OCI-LY1 (cell line): ENCODE results near the gene SSRP1.

Source experiments
- H2AFZ ChIP-seq: fragments of 200-600 bp; sonication (generic), shearing (Covaris generic); 2 replicates; pipeline ENCODE4 v1.6.0; 2014; ENCODE audit warnings: antibody characterized with exemption, mild to moderate bottlenecking, low read length
- H3F3A ChIP-seq: fragments of 200-600 bp; sonication (generic), shearing (Covaris generic); 2 replicates; pipeline ENCODE4 v1.6.0; 2014; ENCODE audit warnings: mild to moderate bottlenecking, antibody characterized with exemption, low read length, moderate library complexity; ENCODE audit not compliant: insufficient read depth
- H3K27ac ChIP-seq: fragments of 200-600 bp; sonication (generic); 2 replicates; pipeline ENCODE4 v1.5.1; 2014; ENCODE audit warnings: low read length, mixed run types, mild to moderate bottlenecking, low read depth; ENCODE audit not compliant: poor library complexity, severe bottlenecking
- H3K27me3 ChIP-seq: fragments of 200-600 bp; sonication (generic); 2 replicates; pipeline ENCODE4 v1.6.0; 2014; ENCODE audit warnings: antibody characterized with exemption, mild to moderate bottlenecking, low read length, moderate library complexity; ENCODE audit not compliant: insufficient read depth
- H3K36me3 ChIP-seq: fragments of 200-600 bp; sonication (generic); 2 replicates; pipeline ENCODE4 v1.6.1; 2014; ENCODE audit warnings: mild to moderate bottlenecking, antibody characterized with exemption, low read length, moderate library complexity, mixed read lengths; ENCODE audit not compliant: insufficient read depth
- H3K4me1 ChIP-seq: fragments of 200-600 bp; sonication (generic); 2 replicates; pipeline ENCODE4 v1.5.1; 2014; ENCODE audit warnings: mild to moderate bottlenecking, low read length, moderate library complexity; ENCODE audit not compliant: insufficient read depth, severe bottlenecking
- H3K4me2 ChIP-seq: fragments of 200-600 bp; sonication (generic), shearing (Covaris generic); 2 replicates; pipeline ENCODE4 v1.6.1; 2014; ENCODE audit warnings: low read length
- H3K4me3 ChIP-seq: fragments of 200-600 bp; sonication (generic); 2 replicates; pipeline ENCODE4 v1.5.1; 2014; ENCODE audit warnings: low read length, low read depth, mild to moderate bottlenecking, mixed read lengths; ENCODE audit not compliant: poor library complexity, severe bottlenecking
- H3K79me2 ChIP-seq: fragments of 200-600 bp; shearing (Covaris generic); 2 replicates; pipeline ENCODE4 v1.6.1; 2016; ENCODE audit warnings: mixed run types, low read length, mixed read lengths; ENCODE audit not compliant: insufficient read depth
- H3K9ac ChIP-seq: fragments of 200-600 bp; sonication (generic), shearing (Covaris generic); 2 replicates; pipeline ENCODE4 v1.6.1; 2014; ENCODE audit warnings: mild to moderate bottlenecking, low read length, mixed read lengths
- H3K9me2 ChIP-seq: fragments of 200-600 bp; sonication (generic), shearing (Covaris generic); 2 replicates; pipeline ENCODE4 v1.6.1; 2014; ENCODE audit warnings: low read depth, mild to moderate bottlenecking, low read length, mixed read lengths
- H3K9me3 ChIP-seq: fragments of 200-600 bp; shearing (Covaris generic); 2 replicates; pipeline ENCODE4 v1.6.1; 2014; ENCODE audit warnings: low read length, mixed read lengths
- H4K20me1 ChIP-seq: fragments of 200-600 bp; sonication (generic), shearing (Covaris generic); 2 replicates; pipeline ENCODE4 v1.6.0; 2016; ENCODE audit warnings: mild to moderate bottlenecking, low read length; ENCODE audit not compliant: insufficient read depth
- EZH2 ChIP-seq: fragments of 200-600 bp; sonication (generic), shearing (Covaris generic); IDR thresholded peaks from 2 replicates; pipeline ENCODE4 v1.8.0; 2017; ENCODE audit warnings: borderline replicate concordance, mixed run types, mild to moderate bottlenecking, antibody characterized with exemption, low read length, moderate library complexity, mixed read lengths
- TF ChIP-seq, protein P1 (sequence below): fragments of 200-600 bp; sonication (generic), shearing (Covaris generic); IDR thresholded peaks from 2 replicates; pipeline ENCODE4 v1.5.1; 2017; ENCODE audit warnings: mild to moderate bottlenecking, antibody characterized with exemption, low read length, moderate library complexity, mixed read lengths

The SSRP1 gene

DNA sequence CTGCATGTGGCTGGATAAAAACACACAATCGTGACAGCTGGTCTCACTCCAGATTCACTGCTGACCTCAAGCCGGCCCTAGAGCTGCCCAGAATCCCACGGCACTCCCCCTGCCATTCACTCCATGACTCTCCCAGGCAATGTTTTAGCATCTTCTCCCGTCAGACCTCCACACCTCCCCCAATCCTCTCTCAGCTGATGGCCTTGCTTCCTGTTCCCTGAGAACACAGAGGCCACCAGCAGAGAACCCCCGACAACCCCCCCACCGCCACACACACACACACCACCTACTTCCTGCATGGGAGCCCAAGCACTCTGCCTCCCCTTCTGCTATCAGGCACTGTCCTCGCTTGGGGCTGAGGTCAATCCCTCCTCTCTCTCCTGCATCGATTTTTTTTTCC is 20.2 kb downstream of the SSRP1 start:
- Histone ChIP-seq H3K36me3 (peaks cover 50% of the 10 kb centered on the region), H3K9me3 (no peaks in the 10 kb centered on the region), H3K27me3 (no peaks in the 10 kb centered on the region), H4K20me1 (no peaks in the 10 kb centered on the region), H3K9ac (no peak overlapping the region), H3K79me2 (no peaks in the 10 kb centered on the region), H3K27ac (no peak overlapping the region), H3F3A (no peaks in the 10 kb centered on the region), H3K4me1 (no peaks in the 10 kb centered on the region), H2AFZ (no peak overlapping the region), H3K4me3 (no peak overlapping the region), H3K4me2 (no peak overlapping the region), H3K9me2 (no peaks in the 10 kb centered on the region)
- TF ChIP-seq, protein P1, sequence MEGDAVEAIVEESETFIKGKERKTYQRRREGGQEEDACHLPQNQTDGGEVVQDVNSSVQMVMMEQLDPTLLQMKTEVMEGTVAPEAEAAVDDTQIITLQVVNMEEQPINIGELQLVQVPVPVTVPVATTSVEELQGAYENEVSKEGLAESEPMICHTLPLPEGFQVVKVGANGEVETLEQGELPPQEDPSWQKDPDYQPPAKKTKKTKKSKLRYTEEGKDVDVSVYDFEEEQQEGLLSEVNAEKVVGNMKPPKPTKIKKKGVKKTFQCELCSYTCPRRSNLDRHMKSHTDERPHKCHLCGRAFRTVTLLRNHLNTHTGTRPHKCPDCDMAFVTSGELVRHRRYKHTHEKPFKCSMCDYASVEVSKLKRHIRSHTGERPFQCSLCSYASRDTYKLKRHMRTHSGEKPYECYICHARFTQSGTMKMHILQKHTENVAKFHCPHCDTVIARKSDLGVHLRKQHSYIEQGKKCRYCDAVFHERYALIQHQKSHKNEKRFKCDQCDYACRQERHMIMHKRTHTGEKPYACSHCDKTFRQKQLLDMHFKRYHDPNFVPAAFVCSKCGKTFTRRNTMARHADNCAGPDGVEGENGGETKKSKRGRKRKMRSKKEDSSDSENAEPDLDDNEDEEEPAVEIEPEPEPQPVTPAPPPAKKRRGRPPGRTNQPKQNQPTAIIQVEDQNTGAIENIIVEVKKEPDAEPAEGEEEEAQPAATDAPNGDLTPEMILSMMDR: no peak
- TF ChIP-seq EZH2: no peak

DNA sequence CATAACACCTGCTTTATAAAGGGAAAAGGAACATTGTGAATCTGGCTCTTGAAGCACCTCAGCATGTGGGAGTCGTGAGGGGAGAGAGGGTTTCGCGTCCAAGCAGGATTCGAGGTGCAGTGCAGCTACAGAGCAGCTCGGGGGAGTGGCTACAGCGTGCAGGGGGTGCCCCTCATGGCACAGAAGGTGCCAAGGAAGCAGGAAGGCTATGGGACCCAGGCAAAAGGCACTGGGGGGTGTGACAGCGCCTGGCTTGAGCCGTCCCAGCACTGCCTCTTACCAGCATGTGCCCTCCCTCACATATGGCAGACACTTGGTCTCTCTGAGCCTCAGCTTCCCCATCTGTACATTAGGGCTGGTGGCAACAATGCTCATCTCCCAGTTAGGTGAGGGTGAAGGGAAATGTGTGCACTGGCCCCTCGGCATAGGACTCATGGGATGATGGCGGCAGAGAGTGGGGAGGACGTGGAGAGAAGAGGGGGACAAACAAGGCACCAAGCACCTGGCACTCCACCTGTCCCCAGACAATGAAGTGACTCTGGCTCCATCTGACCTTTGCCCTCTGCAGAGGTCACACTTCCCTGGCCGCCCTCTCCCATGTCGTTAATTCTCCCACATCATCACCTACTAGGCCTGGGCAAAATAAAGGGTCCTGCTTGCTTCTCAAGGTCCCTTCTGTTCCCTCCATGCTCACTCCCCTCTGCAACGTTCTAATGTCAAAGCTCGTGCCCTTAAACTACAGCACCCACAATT is 21.3 kb downstream of the SSRP1 start:
- Histone ChIP-seq H3K9me3 (no peaks in the 10 kb centered on the region), H3F3A (no peaks in the 10 kb centered on the region), H3K9me2 (no peaks in the 10 kb centered on the region), H3K4me1 (no peaks in the 10 kb centered on the region), H3K36me3 (peaks cover 61% of the 10 kb centered on the region), H3K4me2 (no peak overlapping the region), H4K20me1 (no peaks in the 10 kb centered on the region), H3K27ac (no peak overlapping the region), H3K4me3 (no peak overlapping the region), H3K9ac (no peak overlapping the region), H2AFZ (no peak overlapping the region), H3K27me3 (no peaks in the 10 kb centered on the region), H3K79me2 (no peaks in the 10 kb centered on the region)
- TF ChIP-seq, protein P1: no peak
- no peak for TF ChIP-seq EZH2

DNA sequence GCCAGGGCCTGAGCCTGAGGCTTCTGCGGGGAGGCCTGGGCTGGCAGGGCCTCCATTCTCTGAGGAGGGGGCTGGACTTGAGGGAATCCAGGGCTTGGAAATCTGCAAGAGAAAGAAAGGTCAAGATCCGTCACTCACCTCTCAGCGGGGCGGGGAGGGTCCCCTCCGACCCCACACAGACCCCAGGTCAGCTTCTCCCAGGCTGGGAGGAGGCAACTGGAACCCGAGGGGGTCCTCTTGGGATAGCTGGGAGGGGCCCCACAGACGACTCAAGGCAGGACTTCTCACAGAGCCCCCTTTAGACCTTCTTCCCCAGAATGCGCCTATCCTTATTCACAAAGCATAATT is 21.9 kb downstream of the SSRP1 start:
- H2AFZ ChIP-seq: no peak overlapping the region
- no peak overlapping the region for H3K4me2 ChIP-seq
- TF ChIP-seq, protein P1: no peak
- TF ChIP-seq EZH2: no peak
- no peaks in the 10 kb centered on the region for H3F3A ChIP-seq
- H3K79me2 ChIP-seq: no peaks in the 10 kb centered on the region
- H3K9ac ChIP-seq: no peak overlapping the region
- no peaks in the 10 kb centered on the region for H3K27me3 ChIP-seq
- H3K4me3 ChIP-seq: no peak overlapping the region
- H4K20me1 ChIP-seq: no peaks in the 10 kb centered on the region
- no peaks in the 10 kb centered on the region for H3K9me2 ChIP-seq
- H3K36me3 ChIP-seq: peaks cover 66% of the 10 kb centered on the region
- no peak overlapping the region for H3K27ac ChIP-seq
- H3K4me1 ChIP-seq: no peaks in the 10 kb centered on the region
- H3K9me3 ChIP-seq: no peaks in the 10 kb centered on the region
